SH-SY5Y (cell line): ENCODE measurements around the gene INPP5A.

Experiments
- GATA2 ChIP-seq: IDR thresholded peaks from 2 replicates; pipeline ENCODE4 v1.6.1; 2011; ENCODE audit warnings: mild to moderate bottlenecking, low read depth, low read length
- GATA3 ChIP-seq: IDR thresholded peaks from 2 replicates; pipeline ENCODE4 v1.6.1; 2011; ENCODE audit warnings: low read depth, mild to moderate bottlenecking, low read length, moderate library complexity

Gene INPP5A

GRCh38 chr10:132537684-132538001 lies at the start of gene INPP5A:
Gene INPP5A (plus strand): TSS chr10:132537787. CDS start chr10:132538097, 310 bp downstream.
- TF ChIP-seq GATA2 (no peak), GATA3 (no peak)

DNA sequence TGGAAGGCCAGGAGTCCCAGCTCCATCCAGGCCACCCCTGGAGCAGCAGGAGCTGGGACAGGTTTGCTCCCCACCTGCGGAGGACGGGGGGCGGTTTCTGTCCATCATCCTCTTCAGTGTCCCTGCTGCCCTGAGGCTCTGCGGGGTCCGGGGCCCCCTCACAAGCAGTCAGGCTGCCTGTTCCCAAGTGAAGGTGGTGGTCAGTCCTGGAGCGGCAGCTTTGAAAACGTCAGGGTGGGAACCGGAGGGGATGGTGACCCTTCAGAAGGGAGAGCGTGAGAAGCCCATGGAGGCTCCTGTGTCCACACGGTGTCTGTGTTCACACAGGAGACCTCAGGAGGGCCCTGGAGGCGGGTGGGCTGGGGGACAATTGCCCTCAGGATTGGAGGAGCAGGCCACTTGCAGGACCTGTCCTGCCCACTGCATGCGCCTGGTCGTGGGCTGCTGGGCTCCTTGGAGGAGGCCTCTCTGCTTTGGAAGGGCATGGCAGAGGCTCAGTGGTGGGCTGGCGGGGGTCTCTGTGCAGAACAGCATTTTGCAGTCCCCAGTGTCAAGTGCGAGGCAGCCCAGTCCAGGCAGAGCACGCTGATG lies 49.3 kb upstream of the INPP5A start:
- TF ChIP-seq GATA3: no peak
- no peak for TF ChIP-seq GATA2

GRCh38 chr10:132489053-132489703 lies 48.4 kb upstream of the INPP5A start:
- TF ChIP-seq GATA3: no peak
- no peak for TF ChIP-seq GATA2

DNA sequence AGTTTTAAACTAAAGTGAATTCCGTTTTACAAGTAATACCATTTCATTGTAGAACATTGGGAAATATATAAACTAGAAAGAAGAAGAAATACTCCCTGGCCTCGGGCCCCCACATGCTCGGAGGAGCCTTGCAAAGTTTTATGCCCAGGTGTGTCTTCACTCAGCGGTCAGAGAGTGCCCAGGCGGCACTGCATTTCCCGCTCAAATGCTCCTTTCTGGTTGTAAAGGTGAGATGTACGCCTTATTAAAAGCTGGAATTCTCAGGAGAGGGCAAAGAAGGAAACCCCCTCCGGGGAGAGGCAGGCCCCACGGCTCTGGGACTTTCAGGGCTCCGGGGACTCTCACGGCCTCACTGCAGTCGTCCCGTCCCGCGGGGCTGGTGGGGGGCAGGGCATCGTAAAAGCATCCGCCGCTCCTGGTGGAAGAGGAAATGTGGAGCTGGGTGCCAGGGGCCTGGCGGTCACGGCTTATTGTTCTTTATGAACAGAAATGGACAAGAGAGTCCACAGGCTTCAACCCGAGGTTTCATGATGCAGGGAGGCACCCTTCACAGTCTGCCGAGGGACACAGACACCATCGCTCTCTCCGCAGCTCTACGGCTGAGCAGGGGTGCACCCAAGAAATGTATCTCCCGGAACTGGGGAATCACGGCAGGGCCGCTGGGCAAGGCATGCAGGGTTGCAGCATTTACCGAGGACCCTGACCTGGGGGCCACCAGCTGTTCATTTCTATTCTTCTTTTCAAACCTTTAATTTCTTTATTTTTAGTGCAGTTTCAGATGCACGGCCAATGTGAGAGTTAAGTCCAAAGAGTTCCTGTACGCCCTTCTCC lies 47.7 kb upstream of the INPP5A start:
- TF ChIP-seq GATA3 (no peak), GATA2 (no peak)

DNA sequence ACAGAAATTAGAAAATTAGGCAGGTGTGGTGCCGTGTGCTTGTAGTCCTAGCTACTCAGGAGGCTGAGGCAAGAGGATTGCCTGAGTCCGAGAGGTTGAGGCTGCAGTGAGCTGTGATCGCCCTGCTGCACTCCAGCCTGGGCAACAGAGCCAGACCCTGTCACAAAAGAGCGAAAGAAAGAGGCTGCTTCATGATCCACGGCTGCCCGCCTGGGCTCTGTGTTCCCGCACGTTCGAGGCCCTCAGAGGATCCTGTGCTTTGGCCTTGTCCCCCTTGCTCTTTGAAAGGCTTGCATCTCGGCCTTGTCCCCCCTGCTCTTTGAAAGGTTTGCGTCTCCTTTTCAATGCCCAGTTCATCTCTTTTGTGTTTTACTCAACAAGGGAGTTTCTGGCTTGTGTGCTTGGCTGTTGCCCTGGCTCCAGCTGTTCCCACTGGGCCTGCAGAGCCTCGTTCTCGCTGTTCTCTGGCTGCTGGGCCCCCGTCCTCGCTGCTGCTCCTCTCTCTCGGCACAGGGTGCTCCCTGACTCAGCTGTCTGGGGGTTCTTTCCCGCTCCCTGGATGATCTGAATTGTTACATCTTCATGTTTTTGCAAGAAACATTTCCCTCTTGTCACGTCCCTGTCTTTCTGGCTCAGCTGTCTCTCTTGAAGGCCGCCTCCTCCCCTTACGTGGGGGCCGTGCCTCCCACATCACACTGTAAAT lies 45.1 kb upstream of the INPP5A start:
- no peak for TF ChIP-seq GATA2
- TF ChIP-seq GATA3: no peak

GRCh38 chr10:132493246-132493755 lies 44.3 kb upstream of the INPP5A start:
- no peak for TF ChIP-seq GATA3
- TF ChIP-seq GATA2: no peak

DNA sequence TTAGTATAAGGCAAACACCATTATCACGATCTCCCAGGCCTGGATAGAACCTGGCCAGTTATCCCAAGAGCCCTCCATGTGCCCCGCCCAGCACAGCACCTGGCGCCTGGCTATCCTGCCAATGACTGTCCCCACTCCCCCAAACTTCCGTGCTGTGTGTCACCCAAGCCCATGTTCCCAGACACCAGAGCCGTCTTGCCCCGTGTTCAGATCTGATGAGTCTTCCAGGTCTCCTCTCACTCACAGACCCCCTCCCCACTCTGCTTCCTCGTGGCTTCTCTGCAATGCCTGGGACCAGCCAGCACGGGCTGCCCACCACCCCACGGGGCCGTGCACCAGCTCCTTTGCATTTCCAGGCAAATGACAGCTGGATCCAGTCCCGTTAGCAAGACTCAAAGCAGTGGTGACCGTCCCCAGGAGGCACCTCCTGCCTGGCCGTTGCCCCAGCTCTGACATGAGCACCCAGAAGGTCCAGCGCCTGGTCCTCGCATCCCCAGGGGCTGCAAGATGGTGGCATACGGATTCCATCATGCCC lies 43.8 kb upstream of the INPP5A start:
- TF ChIP-seq GATA3 (no peak), GATA2 (no peak)

DNA sequence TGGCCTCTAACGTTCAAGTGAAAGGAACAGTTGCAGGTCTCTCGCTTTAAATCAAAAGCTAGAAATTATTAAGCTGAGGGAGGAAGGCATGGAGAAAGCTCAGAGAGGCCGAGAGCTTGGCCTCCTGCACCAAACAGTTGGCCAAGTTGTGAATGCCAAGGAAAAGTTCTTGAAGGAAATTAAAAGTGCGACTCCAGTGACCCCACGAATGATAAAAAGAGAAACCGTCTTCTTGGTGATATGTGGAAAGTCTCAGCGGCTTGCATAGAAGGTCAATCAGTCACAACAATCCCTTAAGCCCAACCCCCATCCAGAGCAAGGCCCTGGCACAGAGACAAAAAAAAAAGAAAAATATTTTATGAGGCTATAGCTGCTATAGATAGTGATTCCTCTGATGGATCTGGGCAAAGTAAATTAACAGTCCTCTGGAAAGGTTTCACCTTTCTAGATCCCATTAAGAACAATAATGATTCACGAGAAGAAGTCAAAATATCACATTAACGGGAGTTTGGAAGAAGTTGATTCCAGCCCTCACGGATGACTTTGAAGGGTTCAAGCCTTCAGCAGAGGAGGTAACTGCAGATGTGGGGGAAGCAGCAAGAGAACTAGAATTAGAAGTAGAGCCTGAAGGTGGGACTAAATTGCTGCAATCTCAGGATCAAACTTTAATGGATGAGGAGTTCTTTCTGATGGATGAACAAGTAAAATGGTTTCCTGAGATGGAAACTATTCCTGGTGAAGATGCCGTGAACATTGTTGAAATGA lies 42.5 kb upstream of the INPP5A start:
- TF ChIP-seq GATA3: no peak
- no peak for TF ChIP-seq GATA2

DNA sequence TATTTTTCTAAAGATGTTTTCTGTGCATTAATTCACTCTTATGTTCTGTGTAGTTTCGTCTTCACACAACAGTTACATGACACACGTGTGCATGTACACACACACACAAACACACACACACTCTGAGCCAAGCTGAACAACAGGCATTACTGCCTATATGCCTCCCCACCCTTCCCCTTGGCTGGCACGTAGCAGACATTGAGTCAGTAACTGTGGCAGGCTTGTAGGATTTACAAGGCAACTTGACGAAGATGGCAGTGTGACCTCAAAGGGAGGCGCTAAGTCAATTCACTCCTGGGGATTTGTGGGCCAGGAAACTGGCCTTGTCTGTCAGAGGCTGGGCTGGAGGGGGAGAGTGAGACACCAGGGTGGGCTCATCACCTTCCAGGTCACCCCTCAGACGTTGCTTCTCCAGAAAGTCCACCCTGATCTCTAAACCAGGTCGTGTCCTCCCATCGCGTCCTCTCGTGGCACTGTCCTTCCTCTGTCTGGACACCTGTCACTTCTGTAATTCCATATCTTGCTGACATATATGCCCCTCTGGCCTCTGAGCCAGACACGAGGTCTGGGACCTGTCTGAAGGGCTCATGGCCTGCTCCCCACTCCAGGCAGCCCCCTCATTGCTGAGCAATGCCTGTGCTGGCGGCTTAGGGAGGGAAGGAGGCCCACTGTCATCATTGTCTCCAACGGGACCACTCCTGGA lies 41.1 kb upstream of the INPP5A start:
- no peak for TF ChIP-seq GATA3
- TF ChIP-seq GATA2: no peak

GRCh38 chr10:132497063-132497680 lies 40.4 kb upstream of the INPP5A start:
- no peak for TF ChIP-seq GATA3
- TF ChIP-seq GATA2: no peak

GRCh38 chr10:132497861-132498561 lies 39.6 kb upstream of the INPP5A start:
- TF ChIP-seq GATA2: no peak
- TF ChIP-seq GATA3: no peak
